ENCODE results near the gene NME8.

Gene NME8

DNA sequence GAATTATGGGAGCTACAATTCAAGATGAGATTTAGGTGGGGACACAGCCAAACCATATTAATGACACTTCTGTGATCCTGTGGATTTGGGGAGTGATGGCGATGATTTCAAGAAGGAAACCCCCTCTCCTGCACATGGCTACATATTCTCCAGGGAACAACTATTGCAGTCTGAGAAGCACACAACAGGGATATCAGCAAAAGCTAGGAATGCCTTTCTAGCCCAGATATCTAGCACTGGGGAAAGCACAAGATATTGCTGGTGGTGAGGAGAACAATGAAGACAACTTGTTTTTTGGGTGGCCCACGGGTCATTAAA lies 96.3 kb downstream of the NME8 start:
- DNase-seq (ENCODE audit: extremely low spot score), result no peak
- TF ChIP-seq, protein P1, sequence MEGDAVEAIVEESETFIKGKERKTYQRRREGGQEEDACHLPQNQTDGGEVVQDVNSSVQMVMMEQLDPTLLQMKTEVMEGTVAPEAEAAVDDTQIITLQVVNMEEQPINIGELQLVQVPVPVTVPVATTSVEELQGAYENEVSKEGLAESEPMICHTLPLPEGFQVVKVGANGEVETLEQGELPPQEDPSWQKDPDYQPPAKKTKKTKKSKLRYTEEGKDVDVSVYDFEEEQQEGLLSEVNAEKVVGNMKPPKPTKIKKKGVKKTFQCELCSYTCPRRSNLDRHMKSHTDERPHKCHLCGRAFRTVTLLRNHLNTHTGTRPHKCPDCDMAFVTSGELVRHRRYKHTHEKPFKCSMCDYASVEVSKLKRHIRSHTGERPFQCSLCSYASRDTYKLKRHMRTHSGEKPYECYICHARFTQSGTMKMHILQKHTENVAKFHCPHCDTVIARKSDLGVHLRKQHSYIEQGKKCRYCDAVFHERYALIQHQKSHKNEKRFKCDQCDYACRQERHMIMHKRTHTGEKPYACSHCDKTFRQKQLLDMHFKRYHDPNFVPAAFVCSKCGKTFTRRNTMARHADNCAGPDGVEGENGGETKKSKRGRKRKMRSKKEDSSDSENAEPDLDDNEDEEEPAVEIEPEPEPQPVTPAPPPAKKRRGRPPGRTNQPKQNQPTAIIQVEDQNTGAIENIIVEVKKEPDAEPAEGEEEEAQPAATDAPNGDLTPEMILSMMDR (IDR thresholded peaks at IDR 0.05; ENCODE audit: control extremely low read depth, extremely low read depth, low read depth, missing control alignments), result no peak
- ChIA-PET POLR2A (no interaction called here), CTCF (interaction anchor here (1.1 to 3.3 kb wide), 6 partner anchors 15 to 391 kb away, joined by 3 to 11 read pairs (median 3); partner anchors contain the start of genes EPDR1 and SFRP4)

DNA sequence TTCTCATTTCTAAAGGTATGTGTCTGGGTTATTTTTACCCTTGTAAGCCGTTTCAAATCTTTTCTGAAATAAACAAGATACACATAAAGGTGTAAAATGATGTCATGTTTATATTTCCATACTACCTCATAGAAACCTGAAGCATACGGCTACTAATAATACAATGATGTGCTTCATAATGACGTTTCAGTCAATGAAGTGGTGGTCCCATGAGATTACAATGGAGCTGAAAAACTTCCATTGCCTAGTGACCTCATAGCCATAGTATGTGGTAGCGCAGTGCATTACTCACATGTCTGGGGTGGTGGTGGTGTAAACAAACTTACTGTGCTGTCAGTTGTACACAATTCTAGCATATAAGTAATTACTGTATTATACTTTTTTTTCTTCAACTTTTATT lies 96.9 kb downstream of the NME8 start:
- DNase-seq (ENCODE audit: extremely low spot score), result no peak
- CTCF ChIA-PET, result interaction anchor here (3.3 kb wide), 1 partner anchor 29 kb away, joined by 11 read pairs; the partner anchor contains the start of gene SFRP4
- TF ChIP-seq, protein P1 (IDR thresholded peaks at IDR 0.05; ENCODE audit: control extremely low read depth, extremely low read depth, low read depth, missing control alignments), result no peak
- POLR2A ChIA-PET, result no interaction called here

DNA sequence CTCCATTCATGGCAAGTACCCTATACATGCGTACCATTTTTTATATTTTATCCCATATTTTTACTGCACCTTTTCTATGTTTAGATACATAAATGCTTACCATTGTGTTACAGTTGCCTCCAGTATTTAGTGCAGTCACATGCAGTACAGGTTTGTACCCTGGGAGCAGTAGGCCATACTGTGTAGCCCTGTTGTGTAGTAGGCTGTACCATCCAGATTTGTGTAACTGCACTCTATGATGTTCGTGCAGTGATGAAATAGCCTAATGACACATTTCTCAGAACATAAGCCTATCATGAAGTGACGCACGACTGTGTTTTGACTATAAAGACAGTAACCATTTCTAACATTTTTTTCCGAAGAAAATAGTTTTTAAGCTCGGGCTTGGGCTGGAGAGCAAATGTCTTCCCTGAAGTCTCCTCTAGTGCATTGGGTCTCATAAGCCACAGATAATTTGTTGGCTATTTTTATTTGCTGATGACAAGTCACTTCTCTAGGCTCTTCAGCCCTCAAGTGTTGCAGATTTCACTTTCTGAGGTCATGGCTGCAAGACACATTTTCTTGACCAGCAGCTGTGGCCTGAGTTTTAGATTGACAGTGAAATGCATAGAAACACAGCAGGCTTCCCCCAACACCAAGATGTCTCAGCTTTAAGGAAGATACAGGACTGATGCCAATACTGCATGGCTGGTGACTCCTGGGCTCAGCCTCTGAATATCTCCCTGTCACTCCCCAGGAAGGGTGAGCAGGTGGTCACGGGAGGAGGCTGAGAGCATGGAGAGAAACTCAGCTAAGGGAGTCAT lies 98.9 kb downstream of the NME8 start:
- no peak for DNase-seq (ENCODE audit: extremely low spot score)
- TF ChIP-seq, protein P1 (IDR thresholded peaks at IDR 0.05; ENCODE audit: control extremely low read depth, extremely low read depth, low read depth, missing control alignments), result no peak
- POLR2A ChIA-PET, result no interaction called here
- CTCF ChIA-PET, result interaction anchor here (1.3 kb wide), 1 partner anchor 422 kb away, joined by 3 read pairs; no protein-coding TSS in a partner anchor

DNA sequence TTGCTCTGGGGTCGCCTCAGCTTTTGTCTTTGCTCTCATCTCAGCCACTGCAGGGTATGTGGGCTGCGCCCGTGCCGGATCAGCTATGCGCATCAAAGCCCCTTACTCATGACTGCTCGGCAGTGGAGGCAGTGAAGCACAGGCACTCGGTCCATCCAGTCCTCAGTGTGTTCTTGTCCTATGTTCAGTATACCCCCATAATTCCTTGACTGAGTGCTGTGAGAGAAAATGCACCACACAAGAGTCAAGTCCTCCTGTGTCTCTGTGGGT lies 99.5 kb downstream of the NME8 start:
- no peak for DNase-seq (ENCODE audit: extremely low spot score)
- TF ChIP-seq, protein P1 (IDR thresholded peaks at IDR 0.05; ENCODE audit: control extremely low read depth, extremely low read depth, low read depth, missing control alignments), result no peak
- ChIA-PET CTCF (interaction anchor here (1.3 kb wide), 1 partner anchor 421 kb away, joined by 3 read pairs; no protein-coding TSS in a partner anchor), POLR2A (no interaction called here)

Measured in GM10248 (cell line).